GM12875 (cell line): ENCODE measurements around the gene TUBA8.
"Not testable (repeated sequence)": the region's sequence is repeated elsewhere in the genome, so short reads cannot be mapped to it uniquely, and the experiment has no call there.

Source experiments
- H3K4me3 ChIP-seq: one replicate; pipeline ENCODE4 v1.5.1; 2011; ENCODE audit warnings: low read depth, low read length, control low read depth
- TF ChIP-seq, protein P1 (sequence below): IDR thresholded peaks from 2 replicates; pipeline ENCODE4 v1.5.1; 2011; ENCODE audit warnings: low read depth, mild to moderate bottlenecking, control low read depth, inconsistent platforms, low read length, moderate library complexity, borderline replicate concordance; ENCODE audit not compliant: insufficient read depth

Gene TUBA8

DNA sequence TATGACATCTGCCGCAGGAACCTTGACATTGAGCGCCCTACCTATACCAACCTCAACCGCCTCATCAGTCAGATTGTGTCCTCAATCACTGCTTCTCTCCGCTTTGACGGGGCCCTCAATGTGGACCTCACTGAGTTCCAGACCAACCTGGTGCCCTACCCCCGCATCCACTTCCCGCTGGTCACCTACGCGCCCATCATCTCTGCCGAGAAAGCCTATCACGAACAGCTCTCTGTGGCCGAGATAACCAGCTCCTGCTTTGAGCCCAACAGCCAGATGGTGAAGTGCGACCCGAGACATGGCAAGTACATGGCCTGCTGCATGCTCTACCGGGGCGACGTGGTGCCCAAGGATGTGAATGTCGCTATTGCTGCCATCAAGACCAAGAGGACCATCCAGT, 16.0 kb downstream of the TUBA8 start:
- TF ChIP-seq, protein P1, sequence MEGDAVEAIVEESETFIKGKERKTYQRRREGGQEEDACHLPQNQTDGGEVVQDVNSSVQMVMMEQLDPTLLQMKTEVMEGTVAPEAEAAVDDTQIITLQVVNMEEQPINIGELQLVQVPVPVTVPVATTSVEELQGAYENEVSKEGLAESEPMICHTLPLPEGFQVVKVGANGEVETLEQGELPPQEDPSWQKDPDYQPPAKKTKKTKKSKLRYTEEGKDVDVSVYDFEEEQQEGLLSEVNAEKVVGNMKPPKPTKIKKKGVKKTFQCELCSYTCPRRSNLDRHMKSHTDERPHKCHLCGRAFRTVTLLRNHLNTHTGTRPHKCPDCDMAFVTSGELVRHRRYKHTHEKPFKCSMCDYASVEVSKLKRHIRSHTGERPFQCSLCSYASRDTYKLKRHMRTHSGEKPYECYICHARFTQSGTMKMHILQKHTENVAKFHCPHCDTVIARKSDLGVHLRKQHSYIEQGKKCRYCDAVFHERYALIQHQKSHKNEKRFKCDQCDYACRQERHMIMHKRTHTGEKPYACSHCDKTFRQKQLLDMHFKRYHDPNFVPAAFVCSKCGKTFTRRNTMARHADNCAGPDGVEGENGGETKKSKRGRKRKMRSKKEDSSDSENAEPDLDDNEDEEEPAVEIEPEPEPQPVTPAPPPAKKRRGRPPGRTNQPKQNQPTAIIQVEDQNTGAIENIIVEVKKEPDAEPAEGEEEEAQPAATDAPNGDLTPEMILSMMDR, result no peak
- H3K4me3 ChIP-seq, result no peak overlapping the region

DNA sequence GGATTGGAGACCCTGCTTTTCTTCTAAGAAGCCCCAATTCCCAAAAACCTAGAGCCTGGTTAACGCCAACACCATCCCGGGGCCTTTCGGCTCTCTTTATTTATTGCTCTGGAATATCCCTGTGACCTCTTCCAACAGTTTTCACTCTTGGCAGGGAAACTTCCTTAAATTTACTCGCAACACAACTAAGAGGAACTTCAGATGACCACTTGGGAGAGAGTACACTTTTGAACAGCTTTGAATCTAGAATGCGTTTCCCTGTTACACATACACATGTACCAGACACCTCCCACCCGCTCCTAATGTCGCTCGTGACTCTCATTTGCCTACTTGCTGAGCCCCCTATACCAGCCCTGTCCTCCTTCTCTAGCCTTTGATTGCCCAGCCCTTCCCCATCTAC, 19.4 kb downstream of the TUBA8 start:
- no peak overlapping the region for H3K4me3 ChIP-seq
- TF ChIP-seq, protein P1, result no peak

DNA sequence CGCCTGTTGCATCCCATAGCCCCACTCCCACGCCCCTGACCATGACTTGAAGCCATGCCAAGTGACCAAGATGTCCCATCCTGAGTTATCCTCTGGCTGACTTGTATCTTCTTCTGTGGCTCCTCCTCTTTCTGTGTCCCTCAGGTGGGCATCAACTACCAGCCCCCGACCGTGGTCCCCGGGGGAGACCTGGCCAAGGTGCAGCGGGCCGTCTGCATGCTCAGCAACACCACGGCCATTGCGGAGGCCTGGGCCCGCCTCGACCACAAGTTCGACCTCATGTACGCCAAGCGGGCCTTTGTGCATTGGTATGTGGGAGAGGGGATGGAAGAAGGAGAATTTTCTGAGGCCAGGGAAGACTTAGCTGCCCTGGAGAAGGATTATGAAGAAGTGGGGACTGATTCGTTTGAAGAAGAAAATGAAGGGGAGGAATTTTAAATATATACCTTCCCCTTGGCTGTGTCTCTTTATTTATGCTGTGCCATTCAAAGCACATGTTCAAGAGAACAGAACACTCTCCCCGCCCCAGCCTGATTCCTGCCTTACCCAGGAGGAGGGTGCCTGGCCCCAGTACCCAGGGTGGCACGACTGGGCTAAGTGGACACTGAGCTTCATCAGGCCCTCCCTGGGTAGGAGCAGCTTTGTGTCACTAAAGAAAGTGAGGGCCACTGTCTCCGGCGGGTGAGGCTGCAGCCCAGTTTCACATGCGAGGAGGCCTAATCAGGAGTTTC, 20.3 kb downstream of the TUBA8 start:
- H3K4me3 ChIP-seq, result no peak overlapping the region
- TF ChIP-seq, protein P1, result no peak

DNA sequence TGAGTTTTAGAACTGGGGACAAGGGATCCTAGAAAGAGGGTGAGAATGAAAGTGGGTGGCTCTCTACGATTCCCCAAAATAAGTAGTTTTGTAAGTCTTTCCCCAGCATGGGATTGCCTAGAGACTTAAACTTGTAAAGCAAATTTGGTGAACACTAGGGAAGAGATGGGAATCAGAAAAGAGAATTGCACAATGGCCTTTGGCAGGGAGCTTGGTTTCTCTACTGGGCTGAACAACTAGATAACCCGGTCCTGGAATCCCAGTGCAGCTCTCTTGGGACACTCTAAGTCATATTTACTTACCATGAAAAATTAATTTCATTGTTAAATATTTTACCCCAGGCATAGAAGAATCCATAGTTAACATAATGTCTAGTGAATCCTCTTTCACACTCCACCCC, 22.8 kb downstream of the TUBA8 start:
- TF ChIP-seq, protein P1, result no peak
- H3K4me3 ChIP-seq, result no peak overlapping the region

DNA sequence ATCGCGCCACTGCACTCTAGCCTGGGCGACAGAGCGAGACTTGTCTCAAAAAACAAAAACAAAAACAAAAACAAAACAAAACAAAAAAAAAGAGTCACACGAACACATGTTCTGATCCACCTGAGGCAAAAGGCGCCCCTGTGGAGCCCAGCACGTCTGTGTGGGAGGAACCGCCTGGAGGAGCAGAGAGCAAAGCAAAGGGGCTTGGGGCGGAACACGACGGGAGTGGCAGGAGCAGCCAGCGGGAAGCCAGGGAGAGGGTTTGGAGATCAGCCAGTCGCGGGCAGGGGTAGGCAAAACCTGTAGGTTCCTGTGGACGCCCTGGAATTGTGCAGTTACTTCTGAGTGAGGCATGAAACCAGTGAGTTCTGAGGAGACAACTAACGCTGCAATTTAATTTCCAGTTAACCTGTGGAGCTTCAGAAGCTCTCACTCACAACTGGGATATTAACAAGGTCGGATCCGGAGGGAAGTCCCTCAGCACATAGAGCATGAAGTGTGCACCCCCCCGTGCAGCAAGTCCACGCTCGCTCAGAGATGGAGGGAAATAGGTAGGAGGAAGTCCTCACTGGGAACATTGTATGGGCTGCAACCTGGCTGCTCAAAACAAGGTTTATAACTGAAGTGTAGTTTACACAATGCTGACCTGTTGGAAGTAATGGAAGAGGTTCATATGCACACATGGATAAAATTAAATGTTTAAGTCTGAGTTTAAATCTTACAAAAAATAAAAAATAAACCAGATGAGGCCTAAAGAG, 26.1 kb downstream of the TUBA8 start:
- H3K4me3 ChIP-seq, result no peak overlapping the region
- TF ChIP-seq, protein P1, result no peak

DNA sequence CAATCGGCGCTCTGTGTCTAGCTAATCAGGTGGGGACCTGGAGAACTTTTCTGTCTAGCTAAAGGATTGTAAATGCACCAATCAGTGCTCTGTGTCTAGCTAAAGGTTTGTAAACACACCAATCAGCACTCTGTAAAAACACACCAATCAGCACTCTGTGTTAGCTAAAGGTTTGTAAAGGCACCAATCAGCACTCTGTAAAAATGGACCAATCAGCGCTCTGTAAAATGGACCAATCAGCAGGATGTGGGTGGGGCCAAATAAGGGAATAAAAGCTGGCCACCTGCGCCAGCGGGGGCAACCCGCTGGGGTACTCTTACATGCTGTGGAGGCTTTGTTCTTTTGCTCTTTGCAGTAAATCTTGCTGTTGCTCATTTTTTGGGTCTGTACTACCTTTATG, 30.4 kb downstream of the TUBA8 start:
- not testable (repeated sequence) for H3K4me3 ChIP-seq

DNA sequence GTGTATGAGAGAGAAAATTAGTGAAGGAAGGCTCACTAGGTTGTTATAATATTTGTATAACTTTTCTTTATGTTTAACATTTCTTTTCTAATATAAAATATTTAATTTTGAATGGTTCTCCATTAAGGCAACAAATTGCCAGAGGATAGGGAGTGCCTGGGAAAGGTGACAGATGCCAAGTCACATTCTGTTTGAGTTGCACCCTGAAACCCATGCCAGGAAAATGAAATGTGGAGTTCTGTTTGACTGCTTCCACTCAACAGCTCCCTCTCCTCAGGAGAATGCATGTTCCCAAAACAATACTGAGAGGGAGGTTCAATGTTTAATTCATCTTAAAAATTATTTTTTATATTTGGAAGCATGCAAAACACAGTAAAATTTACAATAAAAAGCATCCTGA, 33.5 kb downstream of the TUBA8 start:
- TF ChIP-seq, protein P1, result no peak
- H3K4me3 ChIP-seq, result no peak overlapping the region
